Heart right ventricle (tissue), 16 donors: Measurements from ENCODE around the gene RAI2. TPM values are rescaled to one million over a fixed set of nuclear protein-coding genes. Genes with fewer than 3 reads are reported as not detected.
A peak's percentile ranks its signal among the peaks of the same experiment; 100 is the strongest.

Experiments used
- ATAC-seq, 8 donors: fragments of 200-7000 bp; cut with Tn5 transposase; one replicate each; pipeline ENCODE4 v1.9.1; 2020; ENCODE audit warnings: mild to moderate bottlenecking in 8 of 8, moderate library complexity in 8 of 8, moderate number of reproducible peaks in 1 of 8
- DNase-seq, 2 donors: peaks; one replicate each; pipeline ENCODE4 v3.0.0-alpha.2; 2020
- H3K27ac ChIP-seq, 10 donors: fragments of 200-600 bp; sonication (generic) in 2 of 10; one replicate each; pipeline versions ENCODE4 v1.5.0 to v1.8.0; 2020 to 2022; ENCODE audit warnings: mild to moderate bottlenecking in 3 of 10
- H3K27me3 ChIP-seq, 7 donors: fragments of 200-600 bp; one replicate each; pipeline ENCODE4 v1.8.0; 2021 to 2022; ENCODE audit warnings: mild to moderate bottlenecking in 2 of 7
- H3K36me3 ChIP-seq, 9 donors: fragments of 200-600 bp; sonication (generic) in 1 of 9; one replicate each; pipeline versions ENCODE4 v1.5.0 to v1.8.0; 2020 to 2022; ENCODE audit warnings: mild to moderate bottlenecking in 2 of 9
- H3K4me1 ChIP-seq, 9 donors: fragments of 200-600 bp; sonication (generic) in 1 of 9; one replicate each; pipeline versions ENCODE4 v1.5.0 to v1.8.0; 2020 to 2022; ENCODE audit warnings: mild to moderate bottlenecking in 4 of 9
- H3K4me3 ChIP-seq, 10 donors: fragments of 200-600 bp; sonication (generic) in 2 of 10; one replicate each; pipeline versions ENCODE4 v1.5.0 to v1.8.0; 2020 to 2022; ENCODE audit warnings: mild to moderate bottlenecking in 7 of 10, moderate library complexity in 2 of 10
- H3K9me3 ChIP-seq, 11 donors: fragments of 200-600 bp in 10 of 11; sonication (generic) in 2 of 11; one replicate each; pipeline versions ENCODE4 v1.5.0 to v1.8.0; 2013 to 2022; ENCODE audit warnings: mild to moderate bottlenecking in 2 of 11, control low read depth in 1 of 11, moderate library complexity in 1 of 11
- CTCF ChIP-seq, 9 donors: fragments of 200-600 bp; sonication (generic) in 2 of 9; IDR thresholded peaks; one replicate each; pipeline versions ENCODE4 v1.5.0 to v1.8.0; 2021 to 2022; ENCODE audit warnings: antibody characterized with exemption in 9 of 9, mild to moderate bottlenecking in 5 of 9, moderate library complexity in 1 of 9
- WGBS, 2 donors: extraction: QIAGEN DNeasy Blood & Tissue Kit; methylation state at CpG; one replicate each; pipeline ENCODE4 v1.1.7; 2013; ENCODE audit warnings: inconsistent platforms in 1 of 2; 5-methylcytosine and 5-hydroxymethylcytosine counted together
- intact Hi-C, 10 donors: fragments of 100-400 bp; cut with DNase I; formaldehyde crosslinking; loops; one replicate each; pipeline versions ENCODE4 v1.11.1 to v1.14.2; 2022
- polyA plus RNA-seq, 2 donors: library from polyadenylated mRNA; stranded (reverse); fragments of 200-250 nt; gene quantifications; one replicate each; pipeline ENCODE4 v1.2.3, GENCODE V29; 2013
- total RNA-seq, 10 donors: library from RNA; stranded (reverse); fragmentation: NEBNext Ultra II Directional in 3 of 10; extraction: Animal tissue kit (Norgen Biotek cat#: 25700) in 3 of 10; gene quantifications; one replicate each; pipeline versions ENCODE4 v1.2.1 to v1.2.4, GENCODE V29; 2021 to 2023
- donor health status: Arrhythmogenic right ventricular cardiomyopathy.
- donor health status: ischemic (EF 13 %, LVEDD 7.1; RV severe dilation, severe dysfunction).
- donor health status: healthy with polysubstance abuse.
- donor health status: DM: no; HTN: yes; CAD: no.
- donor health status: DM: no; HTN: no; CAD: no.
- donor health status: ischemic (EF 25% LVEDD 6.9; RV normal size, moderate dysfunction).
- donor health status: ischemic (EF 25% LVEDD 5.7; RV mildly dilated, moderate dysfunction).
- donor health status: healthy.
- donor health status: DM: yes; HTN: yes; CAD: no.
- donor health status: Ischemic cardiomyopathy.
- donor health status: ischemic (EF 35%, LVEDD 5.7; RV mildly dilated, moderate dysfunction).
- donor health status: nonischemic (EF 11% LVEDD 7.7; RV severe dilation, severe dysfunction).
- donor health status: DM: yes; HTN: yes; CAD: no.
- donor health status: PGD.
- donor health status: ischemic (EF 29% LVEDD 5.4; RV normal size, mild dysfunction).
- donor health status: nonischemic (EF 23%, LVEDD 6.1; RV moderate dilation, normal function).

RAI2 gene
- total and polyA plus RNA-seq, 12 donors, result 15.5 to 25.3 (median 20.6) TPM

DNA sequence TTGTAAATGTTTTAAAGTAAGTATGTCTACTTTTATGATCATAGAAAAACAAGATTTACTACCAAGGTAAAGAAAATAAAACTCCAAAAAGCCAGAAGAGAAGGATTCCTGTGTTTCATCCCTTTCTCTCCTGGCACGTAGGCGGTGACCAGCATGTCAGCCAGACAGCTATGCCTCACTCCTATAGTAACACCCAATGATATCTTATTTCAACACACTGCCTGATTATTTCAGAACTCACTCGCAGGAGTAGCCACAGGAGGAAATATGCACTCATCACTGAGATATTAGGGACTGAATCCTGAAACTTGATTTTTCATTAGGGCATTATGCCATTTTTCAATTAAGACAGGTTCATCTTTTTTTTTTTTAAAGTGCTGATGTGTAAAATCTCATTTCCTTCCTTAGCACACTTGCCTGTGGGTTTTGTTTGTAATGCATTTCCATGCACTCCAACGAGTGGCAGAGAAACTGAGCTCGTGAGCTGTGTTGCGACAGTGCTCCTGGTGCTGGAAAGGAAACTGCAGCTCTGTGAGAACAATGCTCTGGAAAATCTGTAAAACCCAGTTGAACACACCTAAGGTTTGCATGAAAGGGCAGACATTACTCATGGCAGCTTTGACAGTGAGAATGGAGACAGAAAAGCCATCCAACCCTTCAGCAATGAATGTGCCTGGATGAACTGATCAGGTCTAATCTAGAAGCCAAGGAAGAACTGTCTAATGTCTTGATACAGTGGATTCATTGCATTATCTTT, 18.2 kb downstream of the RAI2 start:
- Histone ChIP-seq H3K4me1 (peaks cover 0 to 50% (median 22%) of the 10 kb centered on the region in 9 donors), H3K27ac (peak overlapping the region in 5 of 10 donors; percentile 19 to 60 (median 46)), H3K36me3 (no peaks in the 10 kb centered on the region), H3K27me3 (peaks cover 0 to 33% (median 0%) of the 10 kb centered on the region in 7 donors), H3K4me3 (no peak overlapping the region), H3K9me3 (no peaks in the 10 kb centered on the region)
- WGBS, 2 donors, result 41 to 42% methylated on average over 6 of the region's 6 CpGs
- intact Hi-C loops, result no loop called here
- DNase-seq, result no peak
- ATAC-seq, result peak in 6 of 8 donors; percentile 60 to 84 (median 64)
- TF ChIP-seq CTCF (IDR thresholded peaks at IDR 0.05), result no peak

DNA sequence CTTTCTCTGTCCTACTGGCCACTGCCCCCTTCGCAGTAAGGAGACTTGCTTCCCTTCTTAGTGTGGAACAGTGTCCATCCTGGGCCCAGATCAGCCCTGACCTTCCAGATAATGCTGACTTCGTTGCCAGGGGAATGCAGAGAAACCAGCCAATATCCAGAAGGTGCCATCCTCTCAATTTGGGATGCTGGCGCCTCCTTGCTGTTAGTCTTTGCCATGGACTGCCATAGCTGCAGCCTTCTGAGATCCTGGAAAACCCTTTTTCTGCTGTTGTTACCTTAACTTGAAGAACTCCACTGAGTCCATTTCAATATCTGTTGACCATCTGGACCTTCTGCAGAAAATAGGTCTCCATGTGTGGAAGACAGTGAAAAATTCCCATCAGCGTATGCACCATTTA, 21.8 kb downstream of the RAI2 start:
- Histone ChIP-seq H3K9me3 (no peaks in the 10 kb centered on the region), H3K27ac (no peak overlapping the region), H3K36me3 (no peaks in the 10 kb centered on the region), H3K4me1 (peaks cover 0 to 20% (median 16%) of the 10 kb centered on the region in 9 donors), H3K4me3 (no peak overlapping the region), H3K27me3 (peaks cover 0 to 33% (median 0%) of the 10 kb centered on the region in 7 donors)
- ATAC-seq, result no peak
- intact Hi-C loops, result no loop called here
- WGBS, 2 donors, result 78 to 81% methylated on average over 4 of the region's 4 CpGs
- TF ChIP-seq CTCF (IDR thresholded peaks at IDR 0.05), result no peak
- no peak for DNase-seq

DNA sequence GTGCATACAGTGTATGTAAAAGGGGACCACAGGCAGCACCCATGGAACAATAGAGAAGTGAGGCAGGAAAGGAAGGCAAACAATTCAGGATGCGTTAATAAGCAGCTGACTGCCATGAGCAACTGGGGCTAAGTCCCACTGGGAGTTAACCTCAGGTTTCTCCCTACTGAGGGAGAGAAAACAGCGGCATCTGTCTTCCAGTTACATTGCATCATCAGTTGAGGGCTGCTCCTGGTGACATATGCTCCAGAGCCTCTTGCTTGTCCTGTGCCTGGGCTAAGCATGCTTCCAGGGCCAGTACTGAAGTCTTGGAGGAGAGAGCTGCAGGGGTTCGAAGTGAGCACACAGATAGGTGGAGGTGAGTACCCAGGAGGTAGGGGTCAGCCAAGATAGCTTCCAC, 24.3 kb downstream of the RAI2 start:
- H3K27ac ChIP-seq, result no peak overlapping the region
- 74 to 82% methylated on average over 3 of the region's 3 CpGs for WGBS, 2 donors
- intact Hi-C loops, result no loop called here
- DNase-seq (no peak), ATAC-seq (no peak)
- peaks cover 0 to 3% (median 0%) of the 10 kb centered on the region in 9 donors for H3K4me1 ChIP-seq
- H3K9me3 ChIP-seq, result no peaks in the 10 kb centered on the region
- no peaks in the 10 kb centered on the region for H3K36me3 ChIP-seq
- no peak overlapping the region for H3K4me3 ChIP-seq
- no peak for TF ChIP-seq CTCF (IDR thresholded peaks at IDR 0.05)
- H3K27me3 ChIP-seq, result peaks cover 0 to 32% (median 0%) of the 10 kb centered on the region in 7 donors

DNA sequence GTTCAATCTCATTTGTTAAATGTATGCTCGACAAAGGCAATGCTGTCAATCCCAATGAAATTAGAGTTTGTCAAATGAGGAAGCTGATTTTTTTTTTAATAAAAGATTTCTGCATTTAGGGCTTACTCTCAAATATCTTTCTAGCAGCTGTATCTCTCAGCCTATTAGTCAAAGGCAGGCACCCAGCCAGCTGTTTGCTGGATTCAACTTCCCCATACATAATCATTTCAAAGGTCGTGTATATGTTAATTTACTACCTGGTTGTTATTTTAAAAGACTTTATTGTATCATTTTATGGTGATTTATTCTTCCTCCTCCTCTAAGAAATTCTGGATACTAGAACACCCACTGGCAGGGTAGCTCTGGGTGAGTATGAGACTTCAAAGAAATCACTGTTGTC, 27.1 kb downstream of the RAI2 start:
- TF ChIP-seq CTCF (IDR thresholded peaks at IDR 0.05), result no peak
- intact Hi-C loops, result no loop called here
- H3K36me3 ChIP-seq, result no peaks in the 10 kb centered on the region
- no peak for ATAC-seq
- peaks cover 0 to 20% (median 0%) of the 10 kb centered on the region in 7 donors for H3K27me3 ChIP-seq
- 43 to 48% methylated on average over 2 of the region's 2 CpGs for WGBS, 2 donors
- no peaks in the 10 kb centered on the region for H3K9me3 ChIP-seq
- no peak overlapping the region for H3K27ac ChIP-seq
- no peak overlapping the region for H3K4me3 ChIP-seq
- H3K4me1 ChIP-seq, result peaks cover 0 to 21% (median 5%) of the 10 kb centered on the region in 9 donors
- no peak for DNase-seq
